B cell (primary cell): ENCODE data around the gene TIMELESS. TPM values are rescaled to one million over a fixed set of nuclear protein-coding genes. Genes with fewer than 3 reads are reported as not detected.

Experiments used
- ATAC-seq: fragments of 200-7000 bp; cut with Tn5 transposase; one replicate; pipeline ENCODE4 v1.10.0; 2021; ENCODE audit warnings: low read depth, mild to moderate bottlenecking, moderate number of reproducible peaks, moderate library complexity
- CTCF ChIA-PET: fragments of 350-600 bp; sonication (Branson Sonifier 250); formaldehyde crosslinking; loops from one replicate; lab custom pipeline; 2021; ENCODE audit warnings: antibody characterized with exemption, inconsistent platforms; lab: Charles Lee
- POLR2A ChIA-PET: fragments of 350-600 bp; sonication (Branson Sonifier 250); formaldehyde crosslinking; loops from one replicate; lab custom pipeline; 2021; ENCODE audit warnings: antibody characterized with exemption; lab: Charles Lee
- DNase-seq: peaks from one replicate; pipeline ENCODE4 v3.0.0; 2013
- H2AFZ ChIP-seq: 2 replicates; pipeline ENCODE4 v1.6.1; 2012; ENCODE audit warnings: mild to moderate bottlenecking, low read depth, low read length; ENCODE audit not compliant: insufficient read depth, poor library complexity, severe bottlenecking
- H3K27ac ChIP-seq, 2 donors: 1 replicate in 1 of 2; 2 replicates in 1 of 2; pipeline ENCODE4 v1.5.1; 2012 to 2013; ENCODE audit warnings: low read length in 2 of 2, mild to moderate bottlenecking in 2 of 2, moderate library complexity in 1 of 2
- H3K27me3 ChIP-seq, 4 experiments: fragments of 200-600 bp in 1 of 4; sonication (generic) in 1 of 4; replicated peaks in 1 of 4; 1 replicate in 2 of 4; 2 replicates in 2 of 4; pipeline versions ENCODE4 v1.6.1 to v1.7.0; 2013 to 2016; ENCODE audit warnings: low read length in 3 of 4, mild to moderate bottlenecking in 2 of 4, mixed read lengths in 1 of 4, moderate library complexity in 1 of 4; ENCODE audit not compliant: insufficient read depth in 4 of 4, control insufficient read depth in 3 of 4; ENCODE audit errors: control extremely low read depth in 1 of 4
- H3K36me3 ChIP-seq, 2 experiments: replicated peaks in 1 of 2; 1 replicate in 1 of 2; 2 replicates in 1 of 2; pipeline versions ENCODE4 v1.6.1 to v1.7.1; 2013; ENCODE audit warnings: low read length in 1 of 2; ENCODE audit not compliant: insufficient read depth in 2 of 2, control insufficient read depth in 1 of 2; ENCODE audit errors: control extremely low read depth in 1 of 2, extremely low read depth in 1 of 2
- H3K4me1 ChIP-seq, 2 donors: fragments of 200-600 bp in 1 of 2; sonication (generic) in 1 of 2; 1 replicate in 1 of 2; 2 replicates in 1 of 2; pipeline versions ENCODE4 v1.5.1 to v1.6.1; 2013 to 2017; ENCODE audit warnings: low read length in 2 of 2; ENCODE audit not compliant: control insufficient read depth in 2 of 2, insufficient read depth in 2 of 2
- H3K4me2 ChIP-seq: replicated peaks from 2 replicates; pipeline ENCODE3; 2012; ENCODE audit warnings: mild to moderate bottlenecking, low read depth, low read length; ENCODE audit not compliant: poor library complexity, severe bottlenecking
- H3K4me3 ChIP-seq, 5 experiments: fragments of 200-600 bp in 1 of 5; sonication (generic) in 1 of 5; 1 replicate in 3 of 5; 2 replicates in 2 of 5; pipeline versions ENCODE4 v1.5.1 to v1.7.0; 2011 to 2016; ENCODE audit warnings: low read length in 4 of 5, mild to moderate bottlenecking in 4 of 5, low read depth in 2 of 5, control low read depth in 1 of 5, moderate library complexity in 1 of 5; ENCODE audit not compliant: insufficient read depth in 1 of 5; ENCODE audit errors: control extremely low read depth in 1 of 5, extremely low read depth in 1 of 5
- H3K79me2 ChIP-seq: fragments of 200-600 bp; sonication (generic); one replicate; pipeline ENCODE4 v1.6.0; 2016; ENCODE audit warnings: low read length; ENCODE audit not compliant: control insufficient read depth, insufficient read depth
- H3K9ac ChIP-seq: fragments of 200-600 bp; sonication (generic); 2 replicates; pipeline ENCODE4 v1.6.1; 2017; ENCODE audit warnings: mild to moderate bottlenecking, low read length, moderate library complexity
- H3K9me3 ChIP-seq, 3 donors: one replicate each; pipeline versions ENCODE4 v1.6.1 to v1.7.1; 2013; ENCODE audit warnings: low read length in 2 of 3; ENCODE audit not compliant: control insufficient read depth in 2 of 3, insufficient read depth in 1 of 3; ENCODE audit errors: control extremely low read depth in 1 of 3
- H4K20me1 ChIP-seq: 2 replicates; pipeline ENCODE4 v1.6.0; 2012; ENCODE audit warnings: mild to moderate bottlenecking, low read length; ENCODE audit not compliant: insufficient read depth, control insufficient read depth, poor library complexity, severe bottlenecking
- H3K27ac Mint-ChIP-seq: one replicate; pipeline ENCODE4 v1.8.0; 2021; ENCODE audit warnings: mixed read lengths
- H3K27me3 Mint-ChIP-seq: one replicate; pipeline ENCODE4 v1.8.0; 2021; ENCODE audit warnings: mixed read lengths
- H3K4me1 Mint-ChIP-seq: one replicate; pipeline ENCODE4 v1.8.0; 2021; ENCODE audit warnings: mixed read lengths
- H3K4me3 Mint-ChIP-seq: one replicate; pipeline ENCODE4 v1.8.0; 2021; ENCODE audit warnings: mixed read lengths
- H3K9me3 Mint-ChIP-seq: one replicate; pipeline ENCODE4 v1.8.0; 2022; ENCODE audit warnings: mixed read lengths; ENCODE audit not compliant: insufficient read depth
- CTCF ChIP-seq: fragments of 200-600 bp; IDR thresholded peaks from one replicate; pipeline ENCODE4 v1.8.0; 2022; ENCODE audit warnings: antibody characterized with exemption, mild to moderate bottlenecking
- EZH2 ChIP-seq: IDR thresholded peaks from 2 replicates; pipeline ENCODE4 v1.6.1; 2012; ENCODE audit warnings: borderline replicate concordance, low read depth, mild to moderate bottlenecking, moderate library complexity, low read length; ENCODE audit not compliant: insufficient read depth, poor library complexity, severe bottlenecking
- WGBS: methylation state at CpG from one replicate; pipeline ENCODE4 v1.1.5; 2013; ENCODE audit warnings: missing lambda C conversion rate; ENCODE audit not compliant: insufficient coverage; 5-methylcytosine and 5-hydroxymethylcytosine counted together
- intact Hi-C: fragments of 100-400 bp; cut with micrococcal nuclease; formaldehyde crosslinking; loops from one replicate; pipeline ENCODE4 v1.10.0; 2022
- polyA plus RNA-seq: library from polyadenylated mRNA; depleted of rRNA; stranded (reverse); fragments of >200 nt; gene quantifications from 2 replicates; pipeline ENCODE4 v1.2.3, GENCODE V29; 2012
- total RNA-seq, 2 donors: library from RNA; stranded (reverse); fragments of 120-200 nt in 1 of 2; gene quantifications; 1 replicate in 1 of 2; 2 replicates in 1 of 2; pipeline versions ENCODE4 v1.2.3 to v1.2.4, GENCODE V29; 2013 to 2022

TIMELESS gene
- total and polyA plus RNA-seq, 2 donors (not counting 1 experiment from before 2014, with no cell fraction given): 17.2 to 44.4 TPM

GRCh38 chr12:56389412-56389811 lies 59.8 kb downstream of the TIMELESS start:
- CTCF ChIA-PET: no interaction called here
- intact Hi-C loops: no loop called here
- no peaks in the 10 kb centered on the region for H3K27me3 Mint-ChIP-seq
- Histone ChIP-seq H2AFZ (no peak overlapping the region), H3K79me2 (no peaks in the 10 kb centered on the region), H3K9me3 (peaks cover 0 to 5% (median 3%) of the 10 kb centered on the region in 3 donors), H3K36me3 (no peaks in the 10 kb centered on the region), H3K4me1 (no peaks in the 10 kb centered on the region), H3K4me3 (no peak overlapping the region), H3K4me2 (no peak overlapping the region), H3K27me3 (no peaks in the 10 kb centered on the region), H3K9ac (no peak overlapping the region), H4K20me1 (no peaks in the 10 kb centered on the region), H3K27ac (no peak overlapping the region)
- no peak overlapping the region for H3K4me3 Mint-ChIP-seq
- ATAC-seq (no peak), DNase-seq (no peak)
- H3K9me3 Mint-ChIP-seq: no peaks in the 10 kb centered on the region
- 88% methylated on average over 3 of the region's 5 CpGs for WGBS
- POLR2A ChIA-PET: interaction anchor here (0.6 to 1.0 kb wide), 2 partner anchors 73 to 154 kb away, joined by 3 to 5 read pairs; partner anchors contain the start of gene CNPY2
- peaks cover 4% of the 10 kb centered on the region for H3K4me1 Mint-ChIP-seq
- no peak for TF ChIP-seq CTCF
- no peak for TF ChIP-seq EZH2
- no peak overlapping the region for H3K27ac Mint-ChIP-seq

GRCh38 chr12:56387152-56387736 lies 62.0 kb downstream of the TIMELESS start:
- H3K4me1 Mint-ChIP-seq: no peaks in the 10 kb centered on the region
- no peaks in the 10 kb centered on the region for H3K79me2 ChIP-seq
- no peaks in the 10 kb centered on the region for H4K20me1 ChIP-seq
- 88% methylated on average over 3 of the region's 7 CpGs for WGBS
- H3K27ac ChIP-seq: no peak overlapping the region
- POLR2A ChIA-PET: no interaction called here
- H3K4me3 Mint-ChIP-seq: no peak overlapping the region
- ATAC-seq (no peak), DNase-seq (no peak)
- peaks cover 0 to 3% (median 0%) of the 10 kb centered on the region in 4 experiments for H3K27me3 ChIP-seq
- H3K4me2 ChIP-seq: no peak overlapping the region
- TF ChIP-seq EZH2: no peak
- no peak for TF ChIP-seq CTCF
- H3K9me3 Mint-ChIP-seq: no peaks in the 10 kb centered on the region
- H3K9me3 ChIP-seq: peaks cover 0 to under 1% (median 0%) of the 10 kb centered on the region in 3 donors
- no peak overlapping the region for H3K9ac ChIP-seq
- H3K4me3 ChIP-seq: no peak overlapping the region
- CTCF ChIA-PET: no interaction called here
- H2AFZ ChIP-seq: no peak overlapping the region
- no peak overlapping the region for H3K27ac Mint-ChIP-seq
- intact Hi-C loops: no loop called here
- H3K36me3 ChIP-seq: no peaks in the 10 kb centered on the region
- no peaks in the 10 kb centered on the region for H3K27me3 Mint-ChIP-seq
- H3K4me1 ChIP-seq: no peaks in the 10 kb centered on the region
